ENCODE measurements around the gene PPP6R1.

GRCh38 chr19:55287361-55288079 is 28.7 kb upstream of the PPP6R1 start:
- TF ChIP-seq EZH2phosphoT487 (IDR thresholded peaks at IDR 0.05; ENCODE audit: borderline replicate concordance) (no peak), CTCF (IDR thresholded peaks at IDR 0.05 in 2 of 3, conservative IDR thresholded peaks at IDR 0.05 in 1 of 3; ENCODE audit: borderline replicate concordance in 1 of 3, insufficient read depth in 1 of 3, low read depth in 2 of 3, low read length in 2 of 3) (no peak), ZNF274 (IDR thresholded peaks at IDR 0.05; ENCODE audit: low read depth, low read length) (no peak), MAX (IDR thresholded peaks at IDR 0.05) (no peak), POLR2A (IDR thresholded peaks at IDR 0.05; ENCODE audit: borderline replicate concordance, extremely low read depth, insufficient read depth, insufficient read length) (no peak), SIN3A (IDR thresholded peaks at IDR 0.05; ENCODE audit: low read depth) (no peak), JUND (IDR thresholded peaks at IDR 0.05) (no peak), EZH2 (IDR thresholded peaks at IDR 0.05) (no peak)
